Measurements from ENCODE around the gene SHTN1.

DNA sequence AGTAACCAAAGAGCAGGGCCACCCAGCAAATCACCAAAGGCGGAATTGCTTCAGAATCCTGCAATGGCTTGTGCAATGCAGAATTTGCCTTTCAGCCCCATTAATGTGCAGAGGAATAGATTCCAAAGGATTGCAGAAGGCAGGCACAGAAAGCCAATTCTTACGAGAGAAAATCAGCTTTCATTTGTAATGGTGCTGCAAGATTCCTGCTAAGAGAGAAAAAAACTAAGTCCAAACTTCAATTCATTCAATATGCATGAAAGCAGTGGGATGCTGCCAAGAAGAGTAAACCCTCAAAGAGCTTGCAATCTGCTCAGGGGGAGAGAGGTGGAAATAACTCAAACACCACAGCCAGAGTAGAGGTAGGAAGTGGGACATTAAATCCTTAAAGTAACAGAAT is 85.3 kb downstream of the SHTN1 start:
- no peak for TF ChIP-seq CTCF (conservative IDR thresholded peaks at IDR 0.05 in 1 of 2, IDR thresholded peaks at IDR 0.05 in 1 of 2; ENCODE audit: low read depth in 1 of 2, low read length in 2 of 2)
- no peak for TF ChIP-seq EZH2 (IDR thresholded peaks at IDR 0.05; ENCODE audit: low read length, missing control alignments)

Data from fibroblast of lung (primary cell).